ENCODE measurements around the gene RBM26.

RBM26 gene

GRCh38 chr13:79376843-79377242 is 29.2 kb downstream of the RBM26 start:
- in situ Hi-C loops (cut with HindIII; ENCODE audit: low sequenced_read_pairs): no loop called here
- TF ChIP-seq, protein P1, sequence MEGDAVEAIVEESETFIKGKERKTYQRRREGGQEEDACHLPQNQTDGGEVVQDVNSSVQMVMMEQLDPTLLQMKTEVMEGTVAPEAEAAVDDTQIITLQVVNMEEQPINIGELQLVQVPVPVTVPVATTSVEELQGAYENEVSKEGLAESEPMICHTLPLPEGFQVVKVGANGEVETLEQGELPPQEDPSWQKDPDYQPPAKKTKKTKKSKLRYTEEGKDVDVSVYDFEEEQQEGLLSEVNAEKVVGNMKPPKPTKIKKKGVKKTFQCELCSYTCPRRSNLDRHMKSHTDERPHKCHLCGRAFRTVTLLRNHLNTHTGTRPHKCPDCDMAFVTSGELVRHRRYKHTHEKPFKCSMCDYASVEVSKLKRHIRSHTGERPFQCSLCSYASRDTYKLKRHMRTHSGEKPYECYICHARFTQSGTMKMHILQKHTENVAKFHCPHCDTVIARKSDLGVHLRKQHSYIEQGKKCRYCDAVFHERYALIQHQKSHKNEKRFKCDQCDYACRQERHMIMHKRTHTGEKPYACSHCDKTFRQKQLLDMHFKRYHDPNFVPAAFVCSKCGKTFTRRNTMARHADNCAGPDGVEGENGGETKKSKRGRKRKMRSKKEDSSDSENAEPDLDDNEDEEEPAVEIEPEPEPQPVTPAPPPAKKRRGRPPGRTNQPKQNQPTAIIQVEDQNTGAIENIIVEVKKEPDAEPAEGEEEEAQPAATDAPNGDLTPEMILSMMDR (IDR thresholded peaks at IDR 0.05; ENCODE audit: low read depth, low read length, missing control alignments): no peak
- DNase-seq (ENCODE audit: low read depth): no peak
- H3K4me3 ChIP-seq (ENCODE audit: low read depth, low read length): no peak overlapping the region

GRCh38 chr13:79374578-79374977 is 31.5 kb downstream of the RBM26 start:
- TF ChIP-seq, protein P1 (IDR thresholded peaks at IDR 0.05; ENCODE audit: low read depth, low read length, missing control alignments): no peak
- H3K4me3 ChIP-seq (ENCODE audit: low read depth, low read length): no peak overlapping the region
- no peak for DNase-seq (ENCODE audit: low read depth)
- in situ Hi-C loops (cut with HindIII; ENCODE audit: low sequenced_read_pairs): no loop called here

- DNase-seq (ENCODE audit: low read depth): no peak
- TF ChIP-seq, protein P1 (IDR thresholded peaks at IDR 0.05; ENCODE audit: low read depth, low read length, missing control alignments): no peak
- H3K4me3 ChIP-seq (ENCODE audit: low read depth, low read length): no peak overlapping the region
- in situ Hi-C loops (cut with HindIII; ENCODE audit: low sequenced_read_pairs): no loop called here
These were observed 32.1 kb downstream of the RBM26 start for GRCh38 chr13:79373916-79374315.

GRCh38 chr13:79369226-79369625 is 36.8 kb downstream of the RBM26 start:
- in situ Hi-C loops (cut with HindIII; ENCODE audit: low sequenced_read_pairs): no loop called here
- TF ChIP-seq, protein P1 (IDR thresholded peaks at IDR 0.05; ENCODE audit: low read depth, low read length, missing control alignments): no peak
- no peak for DNase-seq (ENCODE audit: low read depth)
- H3K4me3 ChIP-seq (ENCODE audit: low read depth, low read length): no peak overlapping the region

DNA sequence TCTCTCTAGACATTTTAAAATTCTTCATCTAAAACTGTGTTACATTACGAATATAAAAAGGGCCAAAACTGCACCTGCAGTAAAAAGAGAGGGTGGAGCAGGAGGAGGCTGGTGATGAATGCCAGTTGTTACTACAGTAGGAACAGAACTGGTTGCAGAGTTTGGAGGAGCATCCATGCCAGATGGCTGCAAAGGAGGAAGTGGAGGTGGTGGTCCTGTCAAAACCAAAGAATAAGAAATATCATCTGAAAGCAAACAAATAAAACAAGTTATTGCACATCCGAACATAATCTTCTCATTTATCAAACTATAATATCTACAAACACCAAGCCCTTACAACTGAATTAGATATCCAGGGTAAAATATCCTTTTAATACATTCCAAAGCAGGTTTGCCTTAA is 40.1 kb downstream of the RBM26 start:
- in situ Hi-C loops (cut with HindIII; ENCODE audit: low sequenced_read_pairs): no loop called here
- TF ChIP-seq, protein P1 (IDR thresholded peaks at IDR 0.05; ENCODE audit: low read depth, low read length, missing control alignments): no peak

GRCh38 chr13:79361299-79361698 is 44.8 kb downstream of the RBM26 start:
- in situ Hi-C loops (cut with HindIII; ENCODE audit: low sequenced_read_pairs): no loop called here
- TF ChIP-seq, protein P1 (IDR thresholded peaks at IDR 0.05; ENCODE audit: low read depth, low read length, missing control alignments): no peak
- DNase-seq (ENCODE audit: low read depth): no peak
- H3K4me3 ChIP-seq (ENCODE audit: low read depth, low read length): no peak overlapping the region

More for the DNA sequence above, 40.1 kb downstream of the RBM26 start:
- no peak overlapping the region for H3K4me3 ChIP-seq (ENCODE audit: low read depth, low read length)
- DNase-seq (ENCODE audit: low read depth): no peak

- TF ChIP-seq, protein P1 (IDR thresholded peaks at IDR 0.05; ENCODE audit: low read depth, low read length, missing control alignments): no peak
- DNase-seq (ENCODE audit: low read depth): no peak
- in situ Hi-C loops (cut with HindIII; ENCODE audit: low sequenced_read_pairs): no loop called here
- H3K4me3 ChIP-seq (ENCODE audit: low read depth, low read length): no peak overlapping the region
These were observed 46.0 kb downstream of the RBM26 start for GRCh38 chr13:79360095-79360494.
